Spleen (tissue), 11 donors: ENCODE results near the gene CLCN7. TPM values are rescaled to one million over a fixed set of nuclear protein-coding genes. Genes with fewer than 3 reads are reported as not detected.
A peak's percentile ranks its signal among the peaks of the same experiment; 100 is the strongest.

Source experiments
- DNase-seq: peaks from one replicate; pipeline ENCODE4 v3.0.0-alpha.2; 2020
- H3K27ac ChIP-seq, 8 donors: fragments of 200-600 bp; sonication (generic) in 7 of 8; 1 replicate in 4 of 8; 2 replicates in 4 of 8; pipeline versions ENCODE4 v1.5.0 to v1.8.0; 2016 to 2021; ENCODE audit warnings: inconsistent platforms in 4 of 8, mild to moderate bottlenecking in 4 of 8, moderate library complexity in 1 of 8
- H3K27me3 ChIP-seq, 7 donors: fragments of 200-600 bp; sonication (generic) in 6 of 7; replicated peaks in 1 of 7; 1 replicate in 4 of 7; 2 replicates in 3 of 7; pipeline versions ENCODE4 v1.5.0 to v1.8.0; 2016 to 2021; ENCODE audit warnings: inconsistent platforms in 3 of 7, mild to moderate bottlenecking in 1 of 7
- H3K36me3 ChIP-seq, 6 donors: fragments of 200-600 bp; sonication (generic) in 5 of 6; 1 replicate in 4 of 6; 2 replicates in 2 of 6; pipeline versions ENCODE4 v1.5.0 to v1.8.0; 2016 to 2021; ENCODE audit warnings: inconsistent platforms in 2 of 6
- H3K4me1 ChIP-seq, 6 donors: fragments of 200-600 bp; sonication (generic) in 5 of 6; 1 replicate in 3 of 6; 2 replicates in 3 of 6; pipeline versions ENCODE4 v1.5.0 to v1.8.0; 2016 to 2021; ENCODE audit warnings: inconsistent platforms in 3 of 6
- H3K4me3 ChIP-seq, 8 donors: fragments of 200-600 bp; sonication (generic) in 7 of 8; 1 replicate in 4 of 8; 2 replicates in 4 of 8; pipeline versions ENCODE4 v1.5.0 to v1.8.0; 2016 to 2021; ENCODE audit warnings: inconsistent platforms in 4 of 8, mild to moderate bottlenecking in 4 of 8, moderate library complexity in 2 of 8
- H3K9me3 ChIP-seq, 8 donors: fragments of 200-600 bp; sonication (generic) in 7 of 8; 1 replicate in 4 of 8; 2 replicates in 4 of 8; pipeline versions ENCODE4 v1.5.0 to v1.8.0; 2016 to 2021; ENCODE audit warnings: inconsistent platforms in 4 of 8
- CTCF ChIP-seq, 11 experiments: fragments of 200-600 bp in 7 of 11; fragments of 450-650 bp in 4 of 11; sonication (generic) in 4 of 11; IDR thresholded peaks in 8 of 11; conservative IDR thresholded peaks in 3 of 11; 1 replicate in 7 of 11; 2 replicates in 4 of 11; pipeline versions ENCODE4 v1.4.0 to v1.8.0; 2016 to 2021; ENCODE audit warnings: antibody characterized with exemption in 11 of 11, inconsistent platforms in 4 of 11, mild to moderate bottlenecking in 1 of 11
- POLR2A ChIP-seq, 3 donors: fragments of 450-650 bp; IDR thresholded peaks; one replicate each; pipeline ENCODE4 v1.5.1; 2017; ENCODE audit warnings: antibody characterized with exemption in 3 of 3, mild to moderate bottlenecking in 1 of 3
- POLR2AphosphoS5 ChIP-seq, 3 donors: sonication (generic); formaldehyde crosslinking; IDR thresholded peaks; one replicate each; pipeline ENCODE4 v1.5.1; 2017; ENCODE audit warnings: antibody characterized with exemption in 3 of 3
- WGBS, 5 donors: extraction: QIAGEN DNeasy Blood & Tissue Kit in 3 of 5; methylation state at CpG; one replicate each; pipeline versions ENCODE4 v1.1.5 to v1.1.7; 2013 to 2018; 5-methylcytosine and 5-hydroxymethylcytosine counted together
- intact Hi-C: fragments of 100-400 bp; cut with DNase I; formaldehyde crosslinking; loops from one replicate; pipeline ENCODE4 v1.15.0; 2023; ENCODE audit warnings: low total_unique reads
- polyA plus RNA-seq, 3 donors: library from polyadenylated mRNA; stranded (reverse); fragments of 200-250 nt; gene quantifications; one replicate each; pipeline ENCODE4 v1.2.1, GENCODE V29; 2013
- total RNA-seq, 7 donors: library from RNA; depleted of rRNA in 3 of 7; stranded (reverse); fragments of >200 nt in 3 of 7; fragmentation: NEBNext Ultra II Directional in 4 of 7; extraction: Animal tissue kit (Norgen Biotek cat#: 25700) in 4 of 7; gene quantifications; one replicate each; pipeline versions ENCODE4 v1.1.0 to v1.2.1, GENCODE V29; 2016 to 2021
- donor health status: healthy with polysubstance abuse.
- donor health status: DM: no; HTN: no; CAD: no; lungs with moderate emphysema.
- donor health status: DM: no; HTN: no; CAD: no.
- donor health status: Bipolar disorder and iron deficiency.
- donor health status: healthy.
- donor health status: DM: no; HTN: no; CAD: no.
- donor health status: DM: yes; HTN: yes; CAD: no.

Gene CLCN7
- total and polyA plus RNA-seq, 10 donors, result 43.2 to 146 (median 115) TPM

- Histone ChIP-seq H3K27ac (peak within 1 kb of the TSS; percentile 72 to 95 (median 92)), H3K9me3 (no peaks in the 10 kb centered on the region), H3K4me3 (peak within 1 kb of the TSS; percentile 63 to 98 (median 86)), H3K36me3 (peaks cover 0 to 45% (median 17%) of the 10 kb centered on the region in 6 donors), H3K4me1 (peaks cover 9 to 73% (median 50%) of the 10 kb centered on the region in 6 donors), H3K27me3 (no peaks in the 10 kb centered on the region)
- TF ChIP-seq POLR2AphosphoS5 (IDR thresholded peaks at IDR 0.05), result peak; percentile 58 to 72 (median 70)
- TF ChIP-seq CTCF (IDR thresholded peaks at IDR 0.05 in 8 of 11, conservative IDR thresholded peaks at IDR 0.05 in 3 of 11), result no peak
- peak; percentile 96 for DNase-seq
- 1 to 15% (median 4%) methylated on average over 8 to 72 of the region's 72 CpGs for WGBS, 5 donors
- intact Hi-C loops, result no loop called here
These were observed 60.1 kb downstream of the CLCN7 start, which contains the start of gene UNKL for GRCh38 chr16:1414532-1415260. Gene UNKL, minus strand, starts transcription at chr16:1414704. Its CDS starts 13 bp downstream, at chr16:1414691.

GRCh38 chr16:1413684-1414531 lies 60.9 kb downstream of the CLCN7 start:
- Histone ChIP-seq H3K36me3 (peaks cover 0 to 50% (median 17%) of the 10 kb centered on the region in 6 donors), H3K4me1 (peaks cover 6 to 73% (median 46%) of the 10 kb centered on the region in 6 donors), H3K9me3 (no peaks in the 10 kb centered on the region), H3K4me3 (peak overlapping the region; percentile 63 to 98 (median 86)), H3K27me3 (no peaks in the 10 kb centered on the region), H3K27ac (peak overlapping the region; percentile 72 to 95 (median 92))
- peak; percentile 94 for DNase-seq
- WGBS, 5 donors, result 2 to 30% (median 4%) methylated on average over 2 to 85 of the region's 85 CpGs
- TF ChIP-seq CTCF (IDR thresholded peaks at IDR 0.05 in 8 of 11, conservative IDR thresholded peaks at IDR 0.05 in 3 of 11) (peak; percentile 13 to 84 (median 69)), POLR2AphosphoS5 (IDR thresholded peaks at IDR 0.05) (peak; percentile 23 to 82 (median 70)), POLR2A (IDR thresholded peaks at IDR 0.05) (no peak)
- intact Hi-C loops, result no loop called here

- Histone ChIP-seq H3K36me3 (peaks cover 0 to 42% (median 15%) of the 10 kb centered on the region in 6 donors), H3K9me3 (no peaks in the 10 kb centered on the region), H3K4me1 (peaks cover 11 to 73% (median 47%) of the 10 kb centered on the region in 6 donors), H3K27me3 (no peaks in the 10 kb centered on the region), H3K4me3 (no peak overlapping the region), H3K27ac (peak overlapping the region in 1 of 8 donors; percentile 13)
- no peak for DNase-seq
- 84 to 92% (median 88%) methylated on average over 2 of the region's 2 CpGs for WGBS, 5 donors
- no peak for TF ChIP-seq CTCF (IDR thresholded peaks at IDR 0.05 in 8 of 11, conservative IDR thresholded peaks at IDR 0.05 in 3 of 11)
- TF ChIP-seq POLR2AphosphoS5 (IDR thresholded peaks at IDR 0.05), result no peak
- TF ChIP-seq POLR2A (IDR thresholded peaks at IDR 0.05), result no peak
- intact Hi-C loops, result no loop called here
These were observed 62.0 kb downstream of the CLCN7 start for GRCh38 chr16:1412847-1413246.
